Adrenal gland (tissue), 5 donors: Measurements from ENCODE around the gene SALL3.

Experiments used
- POLR2A ChIP-seq, 2 donors: fragments of 450-650 bp; IDR thresholded peaks; one replicate each; pipeline ENCODE4 v1.6.1; 2017; ENCODE audit warnings: antibody characterized with exemption in 2 of 2, mild to moderate bottlenecking in 2 of 2, moderate library complexity in 1 of 2
- TF ChIP-seq, protein P1 (sequence below), 6 experiments: fragments of 450-650 bp in 4 of 6; fragments of 200-600 bp in 2 of 6; sonication (generic) in 1 of 6; IDR thresholded peaks; 1 replicate in 5 of 6; 2 replicates in 1 of 6; pipeline versions ENCODE4 v1.5.1 to v1.8.0; 2016 to 2021; ENCODE audit warnings: antibody characterized with exemption in 6 of 6, mild to moderate bottlenecking in 2 of 6, moderate library complexity in 1 of 6
- donor health status: DM: no; HTN: no; CAD: no.

DNA sequence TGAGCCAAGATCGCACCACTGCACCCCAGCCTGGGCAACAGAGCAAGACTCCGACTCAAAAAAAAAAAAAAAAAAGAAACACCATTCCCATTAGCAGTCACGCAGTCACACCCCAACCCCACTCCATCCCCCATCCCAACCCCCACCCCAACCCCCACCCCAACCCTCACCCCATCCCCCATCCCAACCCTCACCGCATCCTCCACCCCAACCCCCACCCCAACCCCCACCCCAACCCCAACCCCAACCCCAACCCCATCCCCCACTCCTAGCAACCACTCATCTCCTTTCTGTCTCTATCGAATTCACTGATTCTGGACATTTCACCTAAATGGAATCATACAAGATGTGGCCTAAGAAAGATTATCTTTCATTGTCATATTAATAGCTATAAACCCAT is 63.7 kb downstream of the SALL3 start:
- TF ChIP-seq, protein P1, sequence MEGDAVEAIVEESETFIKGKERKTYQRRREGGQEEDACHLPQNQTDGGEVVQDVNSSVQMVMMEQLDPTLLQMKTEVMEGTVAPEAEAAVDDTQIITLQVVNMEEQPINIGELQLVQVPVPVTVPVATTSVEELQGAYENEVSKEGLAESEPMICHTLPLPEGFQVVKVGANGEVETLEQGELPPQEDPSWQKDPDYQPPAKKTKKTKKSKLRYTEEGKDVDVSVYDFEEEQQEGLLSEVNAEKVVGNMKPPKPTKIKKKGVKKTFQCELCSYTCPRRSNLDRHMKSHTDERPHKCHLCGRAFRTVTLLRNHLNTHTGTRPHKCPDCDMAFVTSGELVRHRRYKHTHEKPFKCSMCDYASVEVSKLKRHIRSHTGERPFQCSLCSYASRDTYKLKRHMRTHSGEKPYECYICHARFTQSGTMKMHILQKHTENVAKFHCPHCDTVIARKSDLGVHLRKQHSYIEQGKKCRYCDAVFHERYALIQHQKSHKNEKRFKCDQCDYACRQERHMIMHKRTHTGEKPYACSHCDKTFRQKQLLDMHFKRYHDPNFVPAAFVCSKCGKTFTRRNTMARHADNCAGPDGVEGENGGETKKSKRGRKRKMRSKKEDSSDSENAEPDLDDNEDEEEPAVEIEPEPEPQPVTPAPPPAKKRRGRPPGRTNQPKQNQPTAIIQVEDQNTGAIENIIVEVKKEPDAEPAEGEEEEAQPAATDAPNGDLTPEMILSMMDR (IDR thresholded peaks at IDR 0.05), result no peak
- TF ChIP-seq POLR2A (IDR thresholded peaks at IDR 0.05), result no peak
